Measurements from ENCODE around the gene GULP1.

Gene GULP1

DNA sequence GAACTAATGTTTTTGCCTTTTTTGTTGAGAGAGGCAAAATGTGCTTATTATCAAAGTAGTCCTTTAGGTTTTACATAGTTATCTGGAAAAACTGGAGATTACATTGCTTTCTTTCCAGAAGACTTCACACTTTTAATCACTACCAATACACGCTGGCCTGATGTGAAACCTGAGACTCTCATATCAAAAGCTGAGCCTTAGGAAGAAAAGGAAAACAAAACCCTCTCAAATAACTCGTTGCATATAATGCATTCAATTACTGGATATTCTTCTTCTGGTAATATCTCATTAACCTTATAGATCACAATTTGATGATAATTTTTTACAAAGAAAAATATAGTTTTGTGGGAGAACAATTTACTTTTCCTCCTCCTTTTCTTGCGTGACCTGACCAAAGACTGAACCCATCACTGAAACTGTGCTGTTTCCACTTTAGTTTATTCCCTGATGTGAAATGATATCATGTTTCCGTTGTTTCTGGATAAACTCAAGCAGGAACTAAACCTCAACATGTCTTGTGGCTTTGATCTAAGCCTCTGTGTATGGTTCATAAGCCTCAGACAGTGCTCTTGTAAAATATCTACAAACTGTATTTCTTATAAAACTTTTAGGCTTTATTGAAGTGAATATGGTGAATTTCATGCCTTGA, 332.4 kb downstream of the GULP1 start (continued):
- TF ChIP-seq, protein P1, sequence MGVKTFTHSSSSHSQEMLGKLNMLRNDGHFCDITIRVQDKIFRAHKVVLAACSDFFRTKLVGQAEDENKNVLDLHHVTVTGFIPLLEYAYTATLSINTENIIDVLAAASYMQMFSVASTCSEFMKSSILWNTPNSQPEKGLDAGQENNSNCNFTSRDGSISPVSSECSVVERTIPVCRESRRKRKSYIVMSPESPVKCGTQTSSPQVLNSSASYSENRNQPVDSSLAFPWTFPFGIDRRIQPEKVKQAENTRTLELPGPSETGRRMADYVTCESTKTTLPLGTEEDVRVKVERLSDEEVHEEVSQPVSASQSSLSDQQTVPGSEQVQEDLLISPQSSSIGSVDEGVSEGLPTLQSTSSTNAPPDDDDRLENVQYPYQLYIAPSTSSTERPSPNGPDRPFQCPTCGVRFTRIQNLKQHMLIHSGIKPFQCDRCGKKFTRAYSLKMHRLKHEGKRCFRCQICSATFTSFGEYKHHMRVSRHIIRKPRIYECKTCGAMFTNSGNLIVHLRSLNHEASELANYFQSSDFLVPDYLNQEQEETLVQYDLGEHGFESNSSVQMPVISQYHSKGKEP (tag by site-specific recombination; IDR thresholded peaks at IDR 0.05): peak; percentile 88
- no peak for TF ChIP-seq ZBTB48 (tag by site-specific recombination; IDR thresholded peaks at IDR 0.05)
- peak; percentile 51; the same call in 1 of the 2 replicates for TF ChIP-seq ZSCAN16 (tag by site-specific recombination; IDR thresholded peaks at IDR 0.05)
- no peak for TF ChIP-seq ZNF311 (tag by site-specific recombination; IDR thresholded peaks at IDR 0.05; ENCODE audit: borderline replicate concordance)
- no peak for TF ChIP-seq SP2 (tag by site-specific recombination; IDR thresholded peaks at IDR 0.05)
- peak; percentile 86; the same call in 1 of the 2 replicates for TF ChIP-seq TRIM28 (IDR thresholded peaks at IDR 0.05; ENCODE audit: borderline replicate concordance, low read length)
- no peak for TF ChIP-seq YY2 (tag by site-specific recombination; IDR thresholded peaks at IDR 0.05)
- TF ChIP-seq GLI4 (tag by site-specific recombination; IDR thresholded peaks at IDR 0.05): no peak
- no peak for TF ChIP-seq KLF7 (tag by site-specific recombination; IDR thresholded peaks at IDR 0.05; ENCODE audit: borderline replicate concordance)
- TF ChIP-seq, protein P2, sequence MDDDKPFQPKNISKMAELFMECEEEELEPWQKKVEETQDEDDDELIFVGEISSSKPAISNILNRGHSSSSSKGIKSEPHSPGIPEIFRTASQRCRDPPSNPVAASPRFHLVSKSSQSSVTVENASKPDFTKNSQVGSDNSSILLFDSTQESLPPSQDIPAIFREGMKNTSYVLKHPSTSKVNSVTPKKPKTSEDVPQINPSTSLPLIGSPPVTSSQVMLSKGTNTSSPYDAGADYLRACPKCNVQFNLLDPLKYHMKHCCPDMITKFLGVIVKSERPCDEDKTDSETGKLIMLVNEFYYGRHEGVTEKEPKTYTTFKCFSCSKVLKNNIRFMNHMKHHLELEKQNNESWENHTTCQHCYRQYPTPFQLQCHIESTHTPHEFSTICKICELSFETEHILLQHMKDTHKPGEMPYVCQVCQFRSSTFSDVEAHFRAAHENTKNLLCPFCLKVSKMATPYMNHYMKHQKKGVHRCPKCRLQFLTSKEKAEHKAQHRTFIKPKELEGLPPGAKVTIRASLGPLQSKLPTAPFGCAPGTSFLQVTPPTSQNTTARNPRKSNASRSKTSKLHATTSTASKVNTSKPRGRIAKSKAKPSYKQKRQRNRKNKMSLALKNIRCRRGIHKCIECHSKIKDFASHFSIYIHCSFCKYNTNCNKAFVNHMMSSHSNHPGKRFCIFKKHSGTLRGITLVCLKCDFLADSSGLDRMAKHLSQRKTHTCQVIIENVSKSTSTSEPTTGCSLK (tag by site-specific recombination; IDR thresholded peaks at IDR 0.05): no peak
- TF ChIP-seq, protein P3, sequence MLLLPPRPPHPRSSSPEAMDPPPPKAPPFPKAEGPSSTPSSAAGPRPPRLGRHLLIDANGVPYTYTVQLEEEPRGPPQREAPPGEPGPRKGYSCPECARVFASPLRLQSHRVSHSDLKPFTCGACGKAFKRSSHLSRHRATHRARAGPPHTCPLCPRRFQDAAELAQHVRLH (tag by site-specific recombination; IDR thresholded peaks at IDR 0.05): peak; percentile 48; the same call in 1 of the 2 replicates
- peak; percentile 73 for TF ChIP-seq SP7 (tag by site-specific recombination; IDR thresholded peaks at IDR 0.05)
- TF ChIP-seq, protein P4, sequence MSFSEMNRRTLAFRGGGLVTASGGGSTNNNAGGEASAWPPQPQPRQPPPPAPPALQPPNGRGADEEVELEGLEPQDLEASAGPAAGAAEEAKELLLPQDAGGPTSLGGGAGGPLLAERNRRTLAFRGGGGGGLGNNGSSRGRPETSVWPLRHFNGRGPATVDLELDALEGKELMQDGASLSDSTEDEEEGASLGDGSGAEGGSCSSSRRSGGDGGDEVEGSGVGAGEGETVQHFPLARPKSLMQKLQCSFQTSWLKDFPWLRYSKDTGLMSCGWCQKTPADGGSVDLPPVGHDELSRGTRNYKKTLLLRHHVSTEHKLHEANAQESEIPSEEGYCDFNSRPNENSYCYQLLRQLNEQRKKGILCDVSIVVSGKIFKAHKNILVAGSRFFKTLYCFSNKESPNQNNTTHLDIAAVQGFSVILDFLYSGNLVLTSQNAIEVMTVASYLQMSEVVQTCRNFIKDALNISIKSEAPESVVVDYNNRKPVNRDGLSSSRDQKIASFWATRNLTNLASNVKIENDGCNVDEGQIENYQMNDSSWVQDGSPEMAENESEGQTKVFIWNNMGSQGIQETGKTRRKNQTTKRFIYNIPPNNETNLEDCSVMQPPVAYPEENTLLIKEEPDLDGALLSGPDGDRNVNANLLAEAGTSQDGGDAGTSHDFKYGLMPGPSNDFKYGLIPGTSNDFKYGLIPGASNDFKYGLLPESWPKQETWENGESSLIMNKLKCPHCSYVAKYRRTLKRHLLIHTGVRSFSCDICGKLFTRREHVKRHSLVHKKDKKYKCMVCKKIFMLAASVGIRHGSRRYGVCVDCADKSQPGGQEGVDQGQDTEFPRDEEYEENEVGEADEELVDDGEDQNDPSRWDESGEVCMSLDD (tag by site-specific recombination; IDR thresholded peaks at IDR 0.05): no peak
- TF ChIP-seq, protein P5, sequence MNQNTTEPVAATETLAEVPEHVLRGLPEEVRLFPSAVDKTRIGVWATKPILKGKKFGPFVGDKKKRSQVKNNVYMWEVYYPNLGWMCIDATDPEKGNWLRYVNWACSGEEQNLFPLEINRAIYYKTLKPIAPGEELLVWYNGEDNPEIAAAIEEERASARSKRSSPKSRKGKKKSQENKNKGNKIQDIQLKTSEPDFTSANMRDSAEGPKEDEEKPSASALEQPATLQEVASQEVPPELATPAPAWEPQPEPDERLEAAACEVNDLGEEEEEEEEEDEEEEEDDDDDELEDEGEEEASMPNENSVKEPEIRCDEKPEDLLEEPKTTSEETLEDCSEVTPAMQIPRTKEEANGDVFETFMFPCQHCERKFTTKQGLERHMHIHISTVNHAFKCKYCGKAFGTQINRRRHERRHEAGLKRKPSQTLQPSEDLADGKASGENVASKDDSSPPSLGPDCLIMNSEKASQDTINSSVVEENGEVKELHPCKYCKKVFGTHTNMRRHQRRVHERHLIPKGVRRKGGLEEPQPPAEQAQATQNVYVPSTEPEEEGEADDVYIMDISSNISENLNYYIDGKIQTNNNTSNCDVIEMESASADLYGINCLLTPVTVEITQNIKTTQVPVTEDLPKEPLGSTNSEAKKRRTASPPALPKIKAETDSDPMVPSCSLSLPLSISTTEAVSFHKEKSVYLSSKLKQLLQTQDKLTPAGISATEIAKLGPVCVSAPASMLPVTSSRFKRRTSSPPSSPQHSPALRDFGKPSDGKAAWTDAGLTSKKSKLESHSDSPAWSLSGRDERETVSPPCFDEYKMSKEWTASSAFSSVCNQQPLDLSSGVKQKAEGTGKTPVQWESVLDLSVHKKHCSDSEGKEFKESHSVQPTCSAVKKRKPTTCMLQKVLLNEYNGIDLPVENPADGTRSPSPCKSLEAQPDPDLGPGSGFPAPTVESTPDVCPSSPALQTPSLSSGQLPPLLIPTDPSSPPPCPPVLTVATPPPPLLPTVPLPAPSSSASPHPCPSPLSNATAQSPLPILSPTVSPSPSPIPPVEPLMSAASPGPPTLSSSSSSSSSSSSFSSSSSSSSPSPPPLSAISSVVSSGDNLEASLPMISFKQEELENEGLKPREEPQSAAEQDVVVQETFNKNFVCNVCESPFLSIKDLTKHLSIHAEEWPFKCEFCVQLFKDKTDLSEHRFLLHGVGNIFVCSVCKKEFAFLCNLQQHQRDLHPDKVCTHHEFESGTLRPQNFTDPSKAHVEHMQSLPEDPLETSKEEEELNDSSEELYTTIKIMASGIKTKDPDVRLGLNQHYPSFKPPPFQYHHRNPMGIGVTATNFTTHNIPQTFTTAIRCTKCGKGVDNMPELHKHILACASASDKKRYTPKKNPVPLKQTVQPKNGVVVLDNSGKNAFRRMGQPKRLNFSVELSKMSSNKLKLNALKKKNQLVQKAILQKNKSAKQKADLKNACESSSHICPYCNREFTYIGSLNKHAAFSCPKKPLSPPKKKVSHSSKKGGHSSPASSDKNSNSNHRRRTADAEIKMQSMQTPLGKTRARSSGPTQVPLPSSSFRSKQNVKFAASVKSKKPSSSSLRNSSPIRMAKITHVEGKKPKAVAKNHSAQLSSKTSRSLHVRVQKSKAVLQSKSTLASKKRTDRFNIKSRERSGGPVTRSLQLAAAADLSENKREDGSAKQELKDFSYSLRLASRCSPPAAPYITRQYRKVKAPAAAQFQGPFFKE (tag by site-specific recombination; IDR thresholded peaks at IDR 0.05; ENCODE audit: borderline replicate concordance): no peak
- TF ChIP-seq ZNF521 (tag by site-specific recombination; IDR thresholded peaks at IDR 0.05): no peak
- TF ChIP-seq HOXA7 (CRISPR knock-in tag; IDR thresholded peaks at IDR 0.05; ENCODE audit: borderline replicate concordance): no peak
- 0 out of 2 replicates have a peak, but pooled peaks have one; percentile 6 for TF ChIP-seq ZNF221 (tag by site-specific recombination; IDR thresholded peaks at IDR 0.05; ENCODE audit: borderline replicate concordance)
- peak; percentile 36; the same call in 1 of the 2 replicates for TF ChIP-seq WT1 (tag by site-specific recombination; IDR thresholded peaks at IDR 0.05)
- no peak for TF ChIP-seq HOXC10 (CRISPR knock-in tag; IDR thresholded peaks at IDR 0.05)
- TF ChIP-seq ZNF747 (tag by site-specific recombination; IDR thresholded peaks at IDR 0.05): no peak
- TF ChIP-seq, protein P6, sequence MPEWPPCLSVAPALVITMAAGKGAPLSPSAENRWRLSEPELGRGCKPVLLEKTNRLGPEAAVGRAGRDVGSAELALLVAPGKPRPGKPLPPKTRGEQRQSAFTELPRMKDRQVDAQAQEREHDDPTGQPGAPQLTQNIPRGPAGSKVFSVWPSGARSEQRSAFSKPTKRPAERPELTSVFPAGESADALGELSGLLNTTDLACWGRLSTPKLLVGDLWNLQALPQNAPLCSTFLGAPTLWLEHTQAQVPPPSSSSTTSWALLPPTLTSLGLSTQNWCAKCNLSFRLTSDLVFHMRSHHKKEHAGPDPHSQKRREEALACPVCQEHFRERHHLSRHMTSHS (tag by site-specific recombination; IDR thresholded peaks at IDR 0.05): no peak
- 0 out of 2 replicates have a peak, but pooled peaks have one; percentile 12 for TF ChIP-seq PRDM1 (tag by site-specific recombination; IDR thresholded peaks at IDR 0.05)
- TF ChIP-seq ZNF791 (tag by site-specific recombination; IDR thresholded peaks at IDR 0.05): no peak
- TF ChIP-seq IKZF3 (tag by site-specific recombination; IDR thresholded peaks at IDR 0.05): no peak
- TF ChIP-seq ZNF596 (tag by site-specific recombination; IDR thresholded peaks at IDR 0.05): no peak
- no peak for TF ChIP-seq ZNF423 (tag by site-specific recombination; IDR thresholded peaks at IDR 0.05)
- peak; percentile 49; the same call in 1 of the 2 replicates for TF ChIP-seq ZNF24 (tag by site-specific recombination; IDR thresholded peaks at IDR 0.05)

Data from HEK293 (cell line).